Measurements from ENCODE around the gene NOXA1.
"Not testable (repeated sequence)": the region's sequence is repeated elsewhere in the genome, so short reads cannot be mapped to it uniquely, and the experiment has no call there.

The NOXA1 gene

DNA sequence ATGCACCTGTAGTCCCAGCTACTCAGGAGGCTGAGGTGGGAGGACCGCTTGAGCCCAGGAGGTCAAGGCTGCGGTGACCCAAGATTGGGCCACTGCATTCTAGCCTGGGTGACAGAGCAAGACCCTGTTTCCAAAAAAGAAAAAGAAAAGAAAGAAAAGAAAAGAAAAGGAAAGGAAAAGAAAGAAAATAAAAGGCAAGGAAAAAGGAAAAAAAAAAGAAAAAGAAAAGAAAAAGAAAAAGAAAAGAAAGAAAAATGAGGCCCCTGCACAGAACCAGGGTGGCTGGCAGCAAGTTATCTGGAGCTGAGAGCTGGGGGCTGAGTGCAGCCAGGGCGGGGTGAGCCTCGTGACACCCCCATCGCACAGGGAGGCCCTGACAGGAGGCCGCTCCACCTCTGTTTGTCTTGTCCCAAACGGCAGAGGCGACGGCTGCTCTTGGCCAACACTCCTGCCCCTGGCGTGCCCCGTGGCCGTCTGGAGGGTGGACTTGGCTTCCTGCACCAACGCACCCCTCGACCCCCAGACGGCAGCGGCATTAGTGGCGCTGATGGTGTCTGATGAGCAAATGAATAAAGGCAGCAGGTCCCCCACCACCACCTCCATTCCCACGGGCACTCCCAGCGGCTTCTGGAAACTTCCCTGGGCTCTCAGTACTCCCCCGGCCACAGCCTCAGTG, 17.0 kb upstream of the NOXA1 start:
- DNase-seq (ENCODE audit: low read depth, low spot score): no peak

DNA sequence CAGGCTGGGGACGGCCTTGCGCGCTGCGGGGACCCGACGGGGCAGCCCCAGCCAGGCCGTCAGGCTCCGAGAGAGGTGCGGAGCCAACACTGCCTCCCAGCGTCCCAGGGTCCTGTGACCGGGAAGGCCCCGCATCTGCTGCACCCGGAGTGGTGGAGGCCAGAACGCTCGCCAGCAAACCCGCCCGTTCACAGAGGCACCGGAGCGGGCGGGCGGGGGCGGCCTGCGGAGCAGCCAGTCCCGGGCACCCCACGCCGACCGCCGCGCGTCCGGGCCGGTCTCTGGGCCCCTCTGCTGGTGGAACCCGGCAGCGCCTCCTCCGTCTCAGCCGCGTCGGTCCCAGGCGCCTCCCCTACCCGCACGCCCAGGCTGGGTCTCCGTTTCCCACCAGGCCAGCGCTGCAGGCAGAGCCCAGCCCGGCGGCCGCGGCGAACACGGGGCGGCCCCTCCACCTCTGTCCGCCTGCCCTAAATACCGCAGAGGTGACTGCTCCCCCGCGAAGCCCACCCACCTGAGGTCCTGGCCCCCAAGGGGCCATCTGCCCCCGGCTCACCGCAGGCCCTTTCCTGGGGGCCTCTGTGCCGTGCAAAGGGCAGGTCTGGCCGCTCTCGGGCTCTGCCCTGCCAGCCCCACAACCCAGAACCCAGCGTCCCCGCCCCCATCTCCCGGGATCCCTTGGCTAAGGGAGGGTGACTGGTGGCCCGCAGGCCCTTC, 16.2 kb upstream of the NOXA1 start:
- peak; percentile 88 for DNase-seq (ENCODE audit: low read depth, low spot score)

DNA sequence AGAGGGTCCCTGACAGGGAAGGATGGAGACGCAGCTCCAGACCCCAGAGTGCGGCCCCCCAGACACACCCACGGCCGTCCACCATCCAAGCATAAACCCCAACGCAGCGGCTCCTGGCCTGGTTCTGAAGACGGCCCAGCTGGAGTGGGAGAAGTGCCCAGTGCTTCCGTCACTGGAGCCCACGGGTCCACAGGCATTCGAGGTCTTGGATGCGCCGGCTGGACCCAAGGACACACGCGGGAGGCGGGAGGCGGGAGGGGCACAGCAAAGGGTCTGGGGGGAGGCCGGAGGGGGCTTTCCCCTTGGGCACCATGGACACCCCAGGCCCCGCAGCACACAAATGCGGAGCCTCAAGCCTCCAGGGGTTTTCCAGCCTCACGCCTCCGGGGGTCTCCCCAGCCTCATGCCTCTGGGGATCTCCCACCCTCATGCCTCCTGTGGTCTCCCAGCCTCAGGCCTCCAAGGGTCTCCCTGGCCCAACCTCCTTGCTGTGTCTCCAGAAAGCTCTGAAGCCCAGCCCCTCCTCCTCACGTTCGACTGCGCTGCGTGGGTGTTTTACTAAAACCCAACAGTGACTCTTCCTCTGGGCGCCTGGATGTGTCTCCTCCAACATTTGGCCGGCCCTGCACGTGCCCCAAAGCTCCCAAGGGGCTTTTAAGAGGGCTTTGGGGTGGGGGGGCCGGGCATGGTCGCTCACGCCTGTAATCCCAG, 15.4 kb upstream of the NOXA1 start:
- no peak for DNase-seq (ENCODE audit: low read depth, low spot score)

DNA sequence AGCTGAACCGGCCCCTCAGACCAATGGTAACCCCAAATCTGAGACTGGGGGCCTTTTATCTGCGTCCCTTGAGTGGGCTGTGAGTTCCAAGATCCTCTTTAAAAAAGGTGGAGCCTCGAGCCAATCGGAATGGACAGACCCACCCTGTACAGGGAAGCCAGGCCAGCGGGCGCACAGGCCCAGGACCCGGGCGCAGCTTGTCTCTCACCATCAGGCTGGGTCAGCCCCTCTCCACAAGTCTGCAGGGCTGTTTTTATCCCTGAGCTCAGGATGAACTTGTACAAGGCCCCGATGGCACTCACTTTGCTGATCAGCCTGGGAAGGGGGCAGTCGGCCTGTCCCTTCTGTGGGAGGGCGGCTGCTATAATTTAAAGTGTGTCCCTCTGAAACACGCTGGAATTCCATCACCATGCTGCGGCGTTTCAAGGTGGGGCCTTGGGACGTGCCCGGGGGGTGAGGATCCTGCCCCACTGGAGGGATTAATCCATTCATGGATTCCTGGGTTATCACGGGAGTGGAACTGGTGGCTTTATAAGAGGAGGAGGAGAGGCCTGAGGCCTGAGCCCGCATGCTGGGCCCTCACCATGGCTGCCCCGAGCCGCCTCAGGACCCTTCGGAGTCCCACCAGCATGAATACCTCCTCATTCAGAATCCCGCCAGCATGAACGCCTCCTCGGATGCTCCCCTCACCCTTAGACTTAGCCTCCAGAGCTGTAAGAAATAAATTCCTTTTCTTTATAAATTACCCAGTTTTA, 14.4 kb upstream of the NOXA1 start:
- DNase-seq (ENCODE audit: low read depth, low spot score): no peak

DNA sequence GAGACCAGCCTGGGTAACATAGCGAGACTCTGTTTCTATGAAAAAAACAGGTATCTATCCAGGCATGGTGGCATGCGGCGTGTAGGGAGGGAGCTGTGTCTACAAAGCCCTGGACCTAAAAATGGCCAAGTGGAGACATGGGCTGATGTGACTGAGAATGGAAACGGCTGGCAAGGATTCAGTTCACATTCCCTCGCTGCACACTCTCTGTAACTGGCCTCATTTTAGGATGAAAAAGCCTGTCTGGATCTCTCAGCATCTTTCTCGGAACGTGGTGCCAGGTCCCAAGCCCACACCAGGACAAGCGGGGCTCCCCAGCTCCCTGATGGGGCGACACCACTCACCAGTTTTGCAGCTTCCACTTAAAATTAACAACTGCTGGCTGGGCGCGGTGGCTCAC, 13.7 kb upstream of the NOXA1 start:
- DNase-seq (ENCODE audit: low read depth, low spot score): no peak

DNA sequence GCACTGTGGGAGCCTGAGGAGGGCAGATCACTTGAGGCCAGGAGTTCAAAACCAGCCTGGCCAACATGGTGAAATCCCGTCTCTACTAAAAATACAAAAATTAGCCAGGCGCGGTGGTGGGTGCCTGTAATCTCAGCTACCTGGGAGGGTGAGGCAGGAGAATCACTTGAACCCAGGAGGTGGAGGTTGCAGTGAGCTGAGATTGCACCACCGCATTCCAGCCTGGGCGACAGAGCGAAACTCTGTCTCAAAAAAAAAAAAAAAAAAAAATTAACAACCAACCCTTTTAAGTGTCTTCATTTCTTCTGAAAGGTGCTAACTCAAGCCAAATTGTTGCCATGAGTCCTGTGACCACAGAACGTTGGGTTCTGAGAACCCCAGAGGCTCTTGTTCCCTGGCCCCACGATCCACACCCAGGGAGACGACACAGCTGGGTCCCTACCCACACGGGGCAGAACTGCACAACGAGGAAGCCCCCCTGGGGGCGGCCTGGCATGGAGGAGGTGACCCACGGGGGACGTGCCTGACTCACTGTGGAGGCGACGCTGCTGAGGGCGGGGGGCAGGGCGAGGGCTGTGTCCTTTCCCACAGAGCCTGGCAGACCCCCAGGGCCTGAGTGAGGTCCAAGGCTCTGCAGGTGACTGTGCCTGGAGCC, 12.8 kb upstream of the NOXA1 start:
- not testable (repeated sequence) for DNase-seq (ENCODE audit: low read depth, low spot score)

- no peak for DNase-seq (ENCODE audit: low read depth, low spot score)
Observed at GRCh38 chr9:137410891-137411249, 12.3 kb upstream of the NOXA1 start.

DNA sequence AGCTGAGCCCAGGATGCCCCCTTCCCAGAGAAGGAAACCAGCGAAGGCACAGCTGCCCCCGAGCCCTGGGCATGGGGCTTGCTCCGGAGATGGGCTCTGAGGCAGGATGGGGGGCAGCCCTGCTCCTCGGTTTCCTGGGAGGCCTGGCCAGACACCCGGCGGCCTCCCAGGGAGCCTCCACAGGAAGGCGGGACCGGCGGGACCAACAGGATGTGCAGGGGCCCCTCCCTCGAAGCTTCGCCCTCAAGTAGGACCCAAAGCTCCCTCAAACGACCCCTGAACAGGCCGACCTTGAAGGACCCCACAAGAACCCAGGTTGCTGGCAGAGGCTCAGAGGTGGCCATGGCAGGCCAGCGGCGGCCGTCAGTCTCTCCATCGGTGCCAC, 11.9 kb upstream of the NOXA1 start:
- DNase-seq (ENCODE audit: low read depth, low spot score): no peak

DNA sequence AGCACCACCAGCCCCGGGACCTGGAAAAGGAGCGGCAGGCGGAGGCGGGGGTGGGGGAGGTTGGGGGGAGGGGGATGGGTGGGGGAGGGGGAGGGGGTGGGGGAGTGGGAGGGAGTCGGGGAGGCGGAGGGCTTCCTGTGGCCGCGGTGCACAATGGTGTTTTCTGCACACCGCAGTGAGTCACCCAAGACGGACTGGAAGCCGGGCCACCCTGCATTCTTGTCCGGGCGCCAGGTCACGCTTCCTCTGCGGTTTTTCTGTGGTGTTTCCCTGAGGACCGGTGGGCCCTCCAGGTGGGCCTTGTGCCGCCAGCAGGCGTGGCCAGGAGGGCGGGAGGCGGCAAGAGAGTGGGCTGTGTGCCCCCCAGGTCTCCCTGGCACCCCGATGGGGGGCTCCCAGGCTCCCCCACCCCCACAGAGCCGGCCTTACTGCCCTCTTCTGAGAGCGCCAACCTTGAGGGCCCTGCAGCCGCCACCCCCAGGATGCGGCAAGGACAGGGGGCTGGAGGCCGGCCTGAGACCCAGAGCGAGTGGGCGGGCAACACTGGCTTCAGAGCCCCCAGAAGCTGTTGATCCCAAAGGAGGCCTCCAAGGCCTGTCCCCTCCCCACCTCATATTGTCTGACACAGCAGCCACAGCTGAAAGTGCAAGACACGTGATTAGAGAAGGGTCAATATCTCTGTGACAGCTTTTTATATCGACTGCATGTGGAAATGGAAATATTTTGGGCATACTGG, 11.4 kb upstream of the NOXA1 start:
- DNase-seq (ENCODE audit: low read depth, low spot score): no peak

GRCh38 chr9:137412431-137412830, 10.8 kb upstream of the NOXA1 start:
- no peak for DNase-seq (ENCODE audit: low read depth, low spot score)

DNA sequence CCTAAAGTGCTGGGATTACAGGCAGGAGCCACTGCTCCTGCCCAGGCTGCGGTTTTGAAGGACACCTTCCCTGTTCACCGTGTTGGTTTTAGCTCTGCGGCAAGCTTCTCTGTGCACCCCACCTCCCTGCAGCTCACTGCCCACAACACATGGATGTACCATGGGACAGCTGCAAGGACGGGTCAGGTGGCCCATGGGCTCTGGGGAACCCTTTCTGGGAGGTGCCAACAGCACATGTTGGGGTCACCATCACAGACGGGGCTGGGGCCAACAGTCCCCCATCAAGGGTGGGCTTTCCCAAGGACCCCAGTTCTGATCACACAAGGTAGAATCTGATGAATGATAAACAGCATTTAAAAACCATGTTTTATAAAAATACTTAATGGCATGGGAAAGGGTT, 7.7 kb upstream of the NOXA1 start:
- DNase-seq (ENCODE audit: low read depth, low spot score): no peak

GRCh38 chr9:137416006-137416562, 7.1 kb upstream of the NOXA1 start:
- no peak for DNase-seq (ENCODE audit: low read depth, low spot score)

GRCh38 chr9:137416563-137417151, 6.5 kb upstream of the NOXA1 start:
- no peak for DNase-seq (ENCODE audit: low read depth, low spot score)

- DNase-seq (ENCODE audit: low read depth, low spot score): peak; percentile 39
Observed at GRCh38 chr9:137417161-137418021, 5.8 kb upstream of the NOXA1 start.

DNA sequence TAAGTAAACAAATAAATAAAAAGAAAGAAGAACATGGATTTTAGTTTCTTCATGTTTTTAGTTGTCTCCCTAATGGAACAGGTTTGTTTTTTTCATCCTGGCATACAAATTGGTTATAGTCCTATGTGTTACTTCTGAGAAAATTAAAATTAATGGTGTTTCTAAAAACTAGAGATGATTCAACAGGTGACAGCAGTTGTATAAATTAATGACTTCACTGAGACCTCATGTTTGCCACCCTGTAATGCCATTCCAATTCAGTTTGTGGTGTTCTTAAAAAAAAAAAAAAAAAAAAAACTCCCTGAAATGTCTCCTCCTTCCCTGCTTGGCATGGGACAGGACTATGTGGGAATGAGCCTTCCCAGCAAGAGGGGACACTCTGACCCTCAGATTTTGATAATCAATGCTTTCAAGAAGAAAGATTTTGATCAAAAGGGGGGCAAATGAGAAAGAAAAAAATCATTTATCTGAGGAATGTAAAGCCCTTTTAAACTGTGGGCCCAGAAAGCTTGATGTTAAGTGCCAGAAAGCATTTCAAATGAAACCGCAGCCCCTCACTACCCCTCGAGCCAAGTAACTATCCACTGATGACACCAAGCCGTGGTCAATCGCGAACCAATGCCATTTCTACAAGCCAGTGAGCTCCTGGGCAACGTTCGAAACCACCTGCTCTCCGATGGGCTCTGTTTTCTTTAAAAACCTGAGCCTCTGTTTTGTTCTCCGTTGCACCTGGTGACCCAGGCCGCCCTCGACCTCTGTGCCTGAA, 1.2 kb upstream of the NOXA1 start:
- DNase-seq (ENCODE audit: low read depth, low spot score): no peak

GRCh38 chr9:137423514-137424291, 510 bp downstream of the NOXA1 start:
- peak; percentile 44 for DNase-seq (ENCODE audit: low read depth, low spot score)

DNA sequence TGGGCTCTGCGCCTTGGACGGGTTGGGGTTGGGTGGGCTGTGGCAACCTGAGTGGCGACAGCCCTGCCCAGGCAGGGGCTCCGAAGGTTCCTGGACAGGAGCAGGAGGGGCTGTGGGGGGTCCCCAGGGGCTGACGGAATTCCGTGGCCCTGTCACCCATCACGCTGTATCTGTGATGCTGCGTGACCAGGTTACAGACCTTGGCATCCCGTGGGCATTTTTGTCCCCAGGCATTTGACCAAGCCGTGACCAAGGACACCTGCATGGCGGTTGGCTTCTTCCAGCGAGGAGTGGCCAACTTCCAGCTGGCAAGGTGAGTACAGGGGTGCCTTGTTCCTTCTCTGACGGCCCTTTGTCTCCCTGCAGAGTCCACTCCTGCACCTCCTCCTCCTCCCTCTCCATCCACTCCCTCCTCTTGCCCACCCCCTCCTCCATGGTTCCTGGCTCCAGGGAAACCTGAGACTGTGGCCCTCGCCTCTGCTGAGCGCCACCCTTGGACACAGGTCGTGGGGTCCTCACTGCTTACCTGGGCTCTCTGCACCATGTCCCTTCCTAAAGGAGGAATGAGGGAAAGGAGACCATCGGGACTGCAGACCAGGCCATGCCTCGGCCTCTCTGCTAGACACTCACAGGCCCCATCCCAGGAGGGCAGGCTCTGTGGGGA, 3.0 kb downstream of the NOXA1 start:
- DNase-seq (ENCODE audit: low read depth, low spot score): no peak

All from ELF-1 (cell line).